Upper lobe of left lung (tissue), 6 donors: ENCODE measurements around the gene MSANTD2. TPM values are rescaled to one million over a fixed set of nuclear protein-coding genes. Genes with fewer than 3 reads are reported as not detected.

Source experiments
- ATAC-seq, 2 donors: fragments of 200-7000 bp; cut with Tn5 transposase; one replicate each; pipeline ENCODE4 v1.9.1; 2022; ENCODE audit warnings: mild to moderate bottlenecking in 2 of 2, moderate library complexity in 2 of 2; ENCODE audit not compliant: low FRiP score in 2 of 2
- DNase-seq, 2 donors: peaks; one replicate each; pipeline ENCODE4 v3.0.0-alpha.2; 2019 to 2020
- H3K27ac ChIP-seq, 4 donors: fragments of 200-600 bp; sonication (generic); one replicate each; pipeline ENCODE4 v1.5.1; 2016 to 2019
- H3K27me3 ChIP-seq, 4 donors: fragments of 200-600 bp; sonication (generic); one replicate each; pipeline ENCODE4 v1.5.1; 2017 to 2019
- H3K36me3 ChIP-seq, 4 donors: fragments of 200-600 bp; sonication (generic); one replicate each; pipeline ENCODE4 v1.5.1; 2016 to 2019
- H3K4me1 ChIP-seq, 4 donors: fragments of 200-600 bp; sonication (generic); one replicate each; pipeline ENCODE4 v1.5.1; 2018 to 2019
- H3K4me3 ChIP-seq, 4 donors: fragments of 200-600 bp; sonication (generic); one replicate each; pipeline ENCODE4 v1.5.1; 2017 to 2019; ENCODE audit warnings: mild to moderate bottlenecking in 2 of 4, moderate library complexity in 1 of 4
- H3K9me3 ChIP-seq, 4 donors: fragments of 200-600 bp; sonication (generic); one replicate each; pipeline ENCODE4 v1.5.1; 2018 to 2019
- CTCF ChIP-seq, 6 experiments: fragments of 450-650 bp in 4 of 6; fragments of 200-600 bp in 2 of 6; sonication (generic) in 2 of 6; IDR thresholded peaks; one replicate each; pipeline ENCODE4 v1.5.1; 2016 to 2019; ENCODE audit warnings: antibody characterized with exemption in 6 of 6
- EP300 ChIP-seq, 4 donors: sonication (generic); formaldehyde crosslinking; IDR thresholded peaks; one replicate each; pipeline ENCODE4 v1.5.1; 2017; ENCODE audit warnings: antibody characterized with exemption in 4 of 4, control low read depth in 2 of 4
- POLR2A ChIP-seq, 4 donors: fragments of 450-650 bp; IDR thresholded peaks; one replicate each; pipeline ENCODE4 v1.5.1; 2016 to 2017; ENCODE audit warnings: antibody characterized with exemption in 4 of 4, mild to moderate bottlenecking in 2 of 4
- POLR2AphosphoS5 ChIP-seq, 2 donors: sonication (generic); formaldehyde crosslinking; IDR thresholded peaks; one replicate each; pipeline ENCODE4 v1.5.1; 2017; ENCODE audit warnings: antibody characterized with exemption in 2 of 2
- WGBS, 2 donors: methylation state at CpG; one replicate each; pipeline ENCODE4 v1.1.5; 2017 to 2018; 5-methylcytosine and 5-hydroxymethylcytosine counted together
- total RNA-seq, 6 donors: library from RNA; depleted of rRNA in 4 of 6; stranded (reverse); fragments of >200 nt in 4 of 6; gene quantifications; one replicate each; pipeline versions ENCODE4 v1.1.0 to v1.2.1, GENCODE V29; 2016 to 2021
- donor health status: DM: no; HTN: no; CAD: no; lungs with moderate emphysema.
- donor health status: DM: no; HTN: yes; CAD: no; lungs with severe emphysema.

The MSANTD2 gene
- total RNA-seq, 6 donors from 2014 or later: 10.5 to 69.1 (median 14.0) TPM

GRCh38 chr11:124724979-124725718 is 75.1 kb downstream of the MSANTD2 start:
- peak overlapping the region; percentile 59 to 83 (median 68) for H3K27ac ChIP-seq
- H3K4me3 ChIP-seq: peak overlapping the region in 2 of 4 donors; percentile 23 to 24
- peak; percentile 69 to 93 for ATAC-seq
- H3K36me3 ChIP-seq: no peaks in the 10 kb centered on the region
- H3K4me1 ChIP-seq: peaks cover 19 to 36% (median 27%) of the 10 kb centered on the region in 4 donors
- WGBS, 2 donors: 18 to 22% methylated on average over 13 to 14 of the region's 14 CpGs
- TF ChIP-seq POLR2AphosphoS5 (IDR thresholded peaks at IDR 0.05): peak in 1 of 2 donors; percentile 59
- peak in 3 of 4 donors; percentile 56 to 85 (median 73) for TF ChIP-seq EP300 (IDR thresholded peaks at IDR 0.05)
- peak in 1 of 4 donors; percentile 53 for TF ChIP-seq POLR2A (IDR thresholded peaks at IDR 0.05)
- TF ChIP-seq CTCF (IDR thresholded peaks at IDR 0.05): no peak
- DNase-seq: peak in 1 of 2 donors; percentile 89
- H3K27me3 ChIP-seq: no peaks in the 10 kb centered on the region
- no peaks in the 10 kb centered on the region for H3K9me3 ChIP-seq

GRCh38 chr11:124722176-124722575 is 78.0 kb downstream of the MSANTD2 start:
- Histone ChIP-seq H3K36me3 (no peaks in the 10 kb centered on the region), H3K4me1 (peaks cover 31 to 48% (median 35%) of the 10 kb centered on the region in 4 donors), H3K27me3 (peaks cover 0 to 6% (median 1%) of the 10 kb centered on the region in 4 donors), H3K9me3 (no peaks in the 10 kb centered on the region), H3K4me3 (no peak overlapping the region), H3K27ac (no peak overlapping the region)
- no peak for DNase-seq
- no peak for ATAC-seq
- TF ChIP-seq EP300 (IDR thresholded peaks at IDR 0.05) (no peak), POLR2AphosphoS5 (IDR thresholded peaks at IDR 0.05) (no peak)
- WGBS, 2 donors: 59 to 61% methylated on average over 6 of the region's 6 CpGs

- ATAC-seq (no peak), DNase-seq (no peak)
- Histone ChIP-seq H3K36me3 (no peaks in the 10 kb centered on the region), H3K27me3 (peaks cover 0 to 6% (median 1%) of the 10 kb centered on the region in 4 donors), H3K4me1 (peaks cover 10 to 24% (median 15%) of the 10 kb centered on the region in 4 donors), H3K27ac (no peak overlapping the region), H3K4me3 (no peak overlapping the region), H3K9me3 (no peaks in the 10 kb centered on the region)
- 78 to 100% methylated on average over 2 of the region's 2 CpGs for WGBS, 2 donors
- TF ChIP-seq EP300 (IDR thresholded peaks at IDR 0.05) (no peak), POLR2AphosphoS5 (IDR thresholded peaks at IDR 0.05) (no peak), POLR2A (IDR thresholded peaks at IDR 0.05) (no peak), CTCF (IDR thresholded peaks at IDR 0.05) (no peak)
Observed at GRCh38 chr11:124719534-124719933, 80.7 kb downstream of the MSANTD2 start.

- WGBS, 2 donors: 68% methylated on average over 14 of the region's 14 CpGs
- Histone ChIP-seq H3K36me3 (no peaks in the 10 kb centered on the region), H3K4me1 (peaks cover 9 to 20% (median 13%) of the 10 kb centered on the region in 4 donors), H3K27ac (peak overlapping the region in 2 of 4 donors; percentile 77 to 83), H3K9me3 (no peaks in the 10 kb centered on the region), H3K4me3 (peak overlapping the region in 1 of 4 donors; percentile 53), H3K27me3 (peaks cover 0 to 6% (median 1%) of the 10 kb centered on the region in 4 donors)
- TF ChIP-seq CTCF (IDR thresholded peaks at IDR 0.05) (no peak), POLR2AphosphoS5 (IDR thresholded peaks at IDR 0.05) (no peak), POLR2A (IDR thresholded peaks at IDR 0.05) (no peak), EP300 (IDR thresholded peaks at IDR 0.05) (no peak)
- ATAC-seq: no peak
- peak in 1 of 2 donors; percentile 62 for DNase-seq
Observed at GRCh38 chr11:124718801-124719200, 81.4 kb downstream of the MSANTD2 start.

GRCh38 chr11:124717786-124718651 is 82.2 kb downstream of the MSANTD2 start:
- WGBS, 2 donors: 0 to 3% methylated on average over 14 to 37 of the region's 45 CpGs
- Histone ChIP-seq H3K9me3 (no peaks in the 10 kb centered on the region), H3K4me3 (peak overlapping the region; percentile 26 to 53 (median 44)), H3K36me3 (no peaks in the 10 kb centered on the region), H3K4me1 (peaks cover 9 to 20% (median 13%) of the 10 kb centered on the region in 4 donors), H3K27ac (peak overlapping the region; percentile 57 to 83 (median 76)), H3K27me3 (peaks cover 0 to 6% (median 1%) of the 10 kb centered on the region in 4 donors)
- TF ChIP-seq EP300 (IDR thresholded peaks at IDR 0.05): no peak
- TF ChIP-seq POLR2A (IDR thresholded peaks at IDR 0.05): peak in 1 of 4 donors; percentile 66
- no peak for TF ChIP-seq CTCF (IDR thresholded peaks at IDR 0.05)
- DNase-seq (peak; percentile 49 to 87), ATAC-seq (peak; percentile 62 to 69)
